ENCODE measurements around the gene BUD13. TPM values are rescaled to one million over a fixed set of nuclear protein-coding genes. Genes with fewer than 3 reads are reported as not detected.

The BUD13 gene
- total RNA-seq, 1 donor, result 14.5 TPM

DNA sequence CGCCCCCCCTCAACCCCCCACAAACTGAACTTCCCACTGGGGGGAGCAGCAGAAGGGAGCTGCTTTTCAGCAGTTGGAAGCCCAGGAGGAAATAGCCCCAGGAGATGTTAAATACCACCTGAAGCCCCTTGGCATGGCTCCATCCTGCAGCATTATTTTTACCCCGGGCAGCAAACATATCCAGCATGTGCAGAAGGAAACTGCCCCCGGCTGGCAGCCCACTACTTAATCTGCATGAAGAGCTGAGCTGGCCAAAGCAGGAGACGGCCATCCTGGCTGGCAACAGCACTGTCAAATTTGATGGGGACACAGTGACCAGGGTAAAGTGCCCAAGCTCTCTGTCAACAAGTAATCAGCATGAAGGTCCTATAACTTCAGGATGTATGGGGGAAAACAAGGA, 32.0 kb downstream of the BUD13 start:
- Histone ChIP-seq H3K9me3 (ENCODE audit: low read depth, low read length) (no peaks in the 10 kb centered on the region), H4K20me1 (ENCODE audit: insufficient read depth, low read length) (no peaks in the 10 kb centered on the region), H3K4me3 (ENCODE audit: insufficient read depth, low read length) (no peak overlapping the region), H3K36me3 (ENCODE audit: insufficient read depth, low read length) (peaks cover 4% of the 10 kb centered on the region), H3K27ac (ENCODE audit: low read depth, low read length) (no peak overlapping the region), H3K4me1 (ENCODE audit: insufficient read depth, low read length) (peaks cover 16% of the 10 kb centered on the region), H3K27me3 (ENCODE audit: insufficient read depth, low read length) (no peaks in the 10 kb centered on the region), H3K4me2 (ENCODE audit: insufficient read depth, low read length) (no peak overlapping the region), H2AFZ (ENCODE audit: low read length) (no peak overlapping the region), H3K79me2 (ENCODE audit: insufficient read depth, low read length) (no peaks in the 10 kb centered on the region)
- TF ChIP-seq, protein P1, sequence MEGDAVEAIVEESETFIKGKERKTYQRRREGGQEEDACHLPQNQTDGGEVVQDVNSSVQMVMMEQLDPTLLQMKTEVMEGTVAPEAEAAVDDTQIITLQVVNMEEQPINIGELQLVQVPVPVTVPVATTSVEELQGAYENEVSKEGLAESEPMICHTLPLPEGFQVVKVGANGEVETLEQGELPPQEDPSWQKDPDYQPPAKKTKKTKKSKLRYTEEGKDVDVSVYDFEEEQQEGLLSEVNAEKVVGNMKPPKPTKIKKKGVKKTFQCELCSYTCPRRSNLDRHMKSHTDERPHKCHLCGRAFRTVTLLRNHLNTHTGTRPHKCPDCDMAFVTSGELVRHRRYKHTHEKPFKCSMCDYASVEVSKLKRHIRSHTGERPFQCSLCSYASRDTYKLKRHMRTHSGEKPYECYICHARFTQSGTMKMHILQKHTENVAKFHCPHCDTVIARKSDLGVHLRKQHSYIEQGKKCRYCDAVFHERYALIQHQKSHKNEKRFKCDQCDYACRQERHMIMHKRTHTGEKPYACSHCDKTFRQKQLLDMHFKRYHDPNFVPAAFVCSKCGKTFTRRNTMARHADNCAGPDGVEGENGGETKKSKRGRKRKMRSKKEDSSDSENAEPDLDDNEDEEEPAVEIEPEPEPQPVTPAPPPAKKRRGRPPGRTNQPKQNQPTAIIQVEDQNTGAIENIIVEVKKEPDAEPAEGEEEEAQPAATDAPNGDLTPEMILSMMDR (IDR thresholded peaks at IDR 0.05; ENCODE audit: extremely low read depth, low read depth, low read length), result no peak
- no peak for DNase-seq (ENCODE audit: insufficient read length, low spot score, missing footprints)

- DNase-seq (ENCODE audit: insufficient read length, low spot score, missing footprints), result no peak
- Histone ChIP-seq H3K9me3 (ENCODE audit: low read depth, low read length) (no peaks in the 10 kb centered on the region), H3K4me2 (ENCODE audit: insufficient read depth, low read length) (no peak overlapping the region)
Measured at GRCh38 chr11:116738975-116739374, 33.8 kb downstream of the BUD13 start.

GRCh38 chr11:116736763-116737162, 36.0 kb downstream of the BUD13 start:
- Histone ChIP-seq H3K36me3 (ENCODE audit: insufficient read depth, low read length) (no peaks in the 10 kb centered on the region), H4K20me1 (ENCODE audit: insufficient read depth, low read length) (no peaks in the 10 kb centered on the region), H3K4me1 (ENCODE audit: insufficient read depth, low read length) (peaks cover 3% of the 10 kb centered on the region), H3K27ac (ENCODE audit: low read depth, low read length) (no peak overlapping the region), H2AFZ (ENCODE audit: low read length) (no peak overlapping the region), H3K27me3 (ENCODE audit: insufficient read depth, low read length) (peaks cover 9% of the 10 kb centered on the region), H3K9me3 (ENCODE audit: low read depth, low read length) (no peaks in the 10 kb centered on the region), H3K4me3 (ENCODE audit: insufficient read depth, low read length) (no peak overlapping the region), H3K4me2 (ENCODE audit: insufficient read depth, low read length) (no peak overlapping the region), H3K79me2 (ENCODE audit: insufficient read depth, low read length) (no peaks in the 10 kb centered on the region)
- TF ChIP-seq, protein P1 (IDR thresholded peaks at IDR 0.05; ENCODE audit: extremely low read depth, low read depth, low read length), result peak; percentile 31
- DNase-seq (ENCODE audit: insufficient read length, low spot score, missing footprints), result no peak

More at GRCh38 chr11:116738975-116739374, 33.8 kb downstream of the BUD13 start:
- H3K4me3 ChIP-seq (ENCODE audit: insufficient read depth, low read length), result no peak overlapping the region
- H2AFZ ChIP-seq (ENCODE audit: low read length), result no peak overlapping the region
- peaks cover 16% of the 10 kb centered on the region for H3K4me1 ChIP-seq (ENCODE audit: insufficient read depth, low read length)
- no peaks in the 10 kb centered on the region for H4K20me1 ChIP-seq (ENCODE audit: insufficient read depth, low read length)
- no peak overlapping the region for H3K27ac ChIP-seq (ENCODE audit: low read depth, low read length)
- H3K79me2 ChIP-seq (ENCODE audit: insufficient read depth, low read length), result no peaks in the 10 kb centered on the region
- H3K27me3 ChIP-seq (ENCODE audit: insufficient read depth, low read length), result no peaks in the 10 kb centered on the region
- TF ChIP-seq, protein P1 (IDR thresholded peaks at IDR 0.05; ENCODE audit: extremely low read depth, low read depth, low read length), result no peak
- H3K36me3 ChIP-seq (ENCODE audit: insufficient read depth, low read length), result no peaks in the 10 kb centered on the region

DNA sequence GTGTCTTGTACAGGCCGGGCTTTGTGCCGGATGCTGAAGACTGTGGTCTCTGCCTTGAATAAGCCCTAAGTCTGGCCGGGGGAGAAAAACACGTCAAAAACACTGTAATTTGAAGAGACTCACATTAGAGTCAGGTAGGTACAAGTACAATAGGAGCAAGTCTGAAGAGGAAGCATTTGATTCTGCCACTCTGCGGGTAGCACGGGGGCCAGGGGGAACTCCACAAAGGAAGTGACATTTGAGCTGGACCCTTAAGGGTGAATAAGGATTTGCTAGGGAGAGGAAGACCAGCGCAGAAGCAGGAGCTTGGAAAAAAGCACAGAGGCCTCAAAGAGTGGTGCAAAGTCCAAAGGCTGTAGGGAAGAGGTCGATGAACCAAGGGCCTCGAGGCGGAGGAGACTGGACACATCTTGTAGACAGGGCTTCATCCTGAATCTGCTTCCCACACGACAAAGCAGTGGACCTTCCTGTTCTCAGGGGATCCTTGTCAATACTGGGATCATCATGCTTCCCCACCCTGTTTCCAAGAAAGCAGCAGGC, 38.7 kb downstream of the BUD13 start:
- Histone ChIP-seq H4K20me1 (ENCODE audit: insufficient read depth, low read length) (no peaks in the 10 kb centered on the region), H3K4me2 (ENCODE audit: insufficient read depth, low read length) (no peak overlapping the region), H2AFZ (ENCODE audit: low read length) (no peak overlapping the region), H3K4me3 (ENCODE audit: insufficient read depth, low read length) (no peak overlapping the region), H3K9me3 (ENCODE audit: low read depth, low read length) (no peaks in the 10 kb centered on the region), H3K4me1 (ENCODE audit: insufficient read depth, low read length) (no peaks in the 10 kb centered on the region), H3K27me3 (ENCODE audit: insufficient read depth, low read length) (peaks cover 20% of the 10 kb centered on the region), H3K79me2 (ENCODE audit: insufficient read depth, low read length) (no peaks in the 10 kb centered on the region), H3K27ac (ENCODE audit: low read depth, low read length) (no peak overlapping the region), H3K36me3 (ENCODE audit: insufficient read depth, low read length) (no peaks in the 10 kb centered on the region)
- TF ChIP-seq, protein P1 (IDR thresholded peaks at IDR 0.05; ENCODE audit: extremely low read depth, low read depth, low read length), result no peak
- DNase-seq (ENCODE audit: insufficient read length, low spot score, missing footprints), result no peak

Measured in osteoblast (primary cell).